ENCODE results near the gene ITPR1. TPM values are rescaled to one million over a fixed set of nuclear protein-coding genes. Genes with fewer than 3 reads are reported as not detected.

Gene ITPR1
- total RNA-seq, 4 donors from 2014 or later = 58.8 to 67.2 (median 63.1) TPM

DNA sequence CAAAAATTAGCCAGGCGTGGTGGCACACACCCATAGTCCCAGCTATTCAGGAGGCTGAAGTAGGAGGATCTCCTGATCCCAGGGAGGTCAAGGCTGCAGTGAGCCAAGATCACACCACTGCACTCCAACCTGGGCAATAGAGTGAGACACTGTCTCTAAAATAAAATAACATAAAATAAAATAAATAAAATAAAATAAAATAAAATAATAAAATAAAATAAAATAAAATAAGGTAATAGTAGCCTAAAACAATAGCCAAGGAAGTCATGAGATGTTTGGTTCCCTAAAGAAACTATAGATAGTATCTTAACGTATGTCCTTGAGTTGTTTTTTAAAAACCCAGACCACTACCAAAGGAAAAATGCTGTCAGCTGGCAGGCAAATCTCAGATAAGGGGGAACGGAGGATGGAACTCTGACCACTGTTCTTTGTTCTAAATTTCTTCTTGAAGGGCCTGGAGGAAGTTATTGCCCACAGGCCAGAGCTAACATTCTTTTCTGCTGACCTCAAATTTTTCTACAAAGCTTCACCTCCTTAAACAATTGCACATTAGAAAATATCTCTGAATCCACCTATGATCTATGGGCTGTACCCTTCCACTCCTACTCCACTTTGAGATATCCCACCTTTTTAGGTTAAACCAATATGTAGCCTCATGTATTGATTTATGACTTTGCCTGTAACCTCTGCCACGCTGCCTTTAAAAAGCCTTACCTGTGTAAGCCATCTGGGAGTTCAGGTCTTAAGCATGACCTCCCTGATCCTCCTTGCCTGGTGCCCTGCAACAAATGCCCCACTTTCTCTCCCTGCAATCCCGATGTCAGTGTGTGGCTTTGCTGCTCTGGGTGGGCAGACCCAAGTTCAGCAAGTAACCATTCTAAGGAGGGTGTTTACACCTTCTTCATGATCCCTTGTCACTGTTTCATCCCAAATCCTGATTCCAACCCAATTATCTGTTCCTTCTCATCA lies 359.9 kb downstream of the ITPR1 start:
- TF ChIP-seq, protein P1, sequence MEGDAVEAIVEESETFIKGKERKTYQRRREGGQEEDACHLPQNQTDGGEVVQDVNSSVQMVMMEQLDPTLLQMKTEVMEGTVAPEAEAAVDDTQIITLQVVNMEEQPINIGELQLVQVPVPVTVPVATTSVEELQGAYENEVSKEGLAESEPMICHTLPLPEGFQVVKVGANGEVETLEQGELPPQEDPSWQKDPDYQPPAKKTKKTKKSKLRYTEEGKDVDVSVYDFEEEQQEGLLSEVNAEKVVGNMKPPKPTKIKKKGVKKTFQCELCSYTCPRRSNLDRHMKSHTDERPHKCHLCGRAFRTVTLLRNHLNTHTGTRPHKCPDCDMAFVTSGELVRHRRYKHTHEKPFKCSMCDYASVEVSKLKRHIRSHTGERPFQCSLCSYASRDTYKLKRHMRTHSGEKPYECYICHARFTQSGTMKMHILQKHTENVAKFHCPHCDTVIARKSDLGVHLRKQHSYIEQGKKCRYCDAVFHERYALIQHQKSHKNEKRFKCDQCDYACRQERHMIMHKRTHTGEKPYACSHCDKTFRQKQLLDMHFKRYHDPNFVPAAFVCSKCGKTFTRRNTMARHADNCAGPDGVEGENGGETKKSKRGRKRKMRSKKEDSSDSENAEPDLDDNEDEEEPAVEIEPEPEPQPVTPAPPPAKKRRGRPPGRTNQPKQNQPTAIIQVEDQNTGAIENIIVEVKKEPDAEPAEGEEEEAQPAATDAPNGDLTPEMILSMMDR (IDR thresholded peaks at IDR 0.05; ENCODE audit: low read depth) = no peak

DNA sequence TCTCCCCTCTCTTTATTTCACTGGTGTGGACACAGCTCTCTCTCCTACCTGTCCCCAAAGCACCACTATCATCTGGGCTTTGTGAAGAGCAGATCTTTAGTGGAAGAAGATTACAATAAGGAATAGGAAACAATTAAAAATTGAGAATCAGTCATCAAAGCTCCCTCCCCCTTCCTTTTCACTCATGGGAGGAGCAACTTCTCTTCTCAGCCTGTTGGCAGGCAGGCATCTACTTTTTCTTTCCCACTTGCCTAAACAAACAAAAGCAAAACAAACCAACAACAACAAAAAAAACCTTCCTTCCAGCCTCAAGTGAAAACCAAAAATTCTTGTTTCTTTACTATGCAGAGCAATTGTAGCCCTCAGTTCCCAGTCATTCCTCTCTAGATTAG lies 360.6 kb downstream of the ITPR1 start:
- TF ChIP-seq, protein P1 (IDR thresholded peaks at IDR 0.05; ENCODE audit: low read depth) = no peak

DNA sequence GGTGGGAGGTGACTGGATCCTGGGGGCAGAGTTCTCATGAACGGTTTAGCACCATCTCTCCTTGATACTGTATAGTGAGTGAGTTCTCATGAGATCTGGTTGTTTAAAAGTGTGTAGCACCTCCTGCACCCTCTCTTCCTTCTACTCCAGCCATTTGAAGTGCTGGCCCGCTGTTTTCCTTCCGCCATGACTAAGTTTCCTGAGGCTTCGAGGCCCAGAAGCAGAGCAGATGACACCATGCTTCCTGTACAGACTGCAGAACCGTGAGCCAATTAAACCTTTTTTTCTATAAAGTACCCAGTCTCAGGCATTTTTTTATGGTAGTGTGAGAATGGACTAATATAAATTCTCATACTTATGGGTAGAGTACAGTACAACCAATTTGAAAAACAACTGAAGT lies 362.5 kb downstream of the ITPR1 start:
- TF ChIP-seq, protein P1 (IDR thresholded peaks at IDR 0.05; ENCODE audit: low read depth) = no peak

DNA sequence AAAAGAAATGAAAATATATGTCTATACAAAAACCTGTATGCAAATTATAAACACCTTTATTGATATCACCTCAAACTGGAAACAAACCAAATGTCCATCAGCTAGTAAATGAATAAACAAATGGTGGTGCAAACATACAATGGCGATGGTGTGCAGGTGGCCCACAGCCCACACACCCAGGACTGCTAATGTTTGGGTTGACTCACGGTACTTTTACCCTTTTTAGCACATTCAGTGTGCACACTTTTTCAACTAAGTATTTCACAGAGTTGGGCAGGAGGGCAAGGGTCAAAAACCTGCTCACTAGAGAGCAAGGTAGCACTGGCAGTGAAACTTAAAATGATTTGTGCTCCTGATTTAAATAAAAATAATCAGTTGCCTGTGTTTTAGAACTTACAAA lies 363.0 kb downstream of the ITPR1 start:
- TF ChIP-seq, protein P1 (IDR thresholded peaks at IDR 0.05; ENCODE audit: low read depth) = no peak

DNA sequence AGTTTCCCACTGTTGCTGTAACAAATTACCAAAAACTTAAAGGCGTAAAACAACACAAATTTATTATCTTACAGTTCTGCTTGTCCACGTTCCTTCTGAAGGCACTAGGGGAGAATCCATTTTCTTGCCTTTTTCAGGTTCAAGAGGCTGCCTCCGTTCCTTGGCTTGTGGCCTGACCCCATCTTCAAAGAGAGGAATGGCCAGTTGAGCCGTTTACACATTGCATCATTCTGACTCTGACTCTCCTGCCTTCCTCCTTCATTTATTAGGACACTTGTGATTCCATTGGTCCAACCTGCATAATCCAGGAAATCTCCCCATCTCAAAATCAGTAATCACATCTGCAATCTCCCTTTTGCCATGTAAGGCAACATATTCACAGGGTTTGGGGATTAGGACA lies 363.4 kb downstream of the ITPR1 start:
- TF ChIP-seq, protein P1 (IDR thresholded peaks at IDR 0.05; ENCODE audit: low read depth) = no peak

DNA sequence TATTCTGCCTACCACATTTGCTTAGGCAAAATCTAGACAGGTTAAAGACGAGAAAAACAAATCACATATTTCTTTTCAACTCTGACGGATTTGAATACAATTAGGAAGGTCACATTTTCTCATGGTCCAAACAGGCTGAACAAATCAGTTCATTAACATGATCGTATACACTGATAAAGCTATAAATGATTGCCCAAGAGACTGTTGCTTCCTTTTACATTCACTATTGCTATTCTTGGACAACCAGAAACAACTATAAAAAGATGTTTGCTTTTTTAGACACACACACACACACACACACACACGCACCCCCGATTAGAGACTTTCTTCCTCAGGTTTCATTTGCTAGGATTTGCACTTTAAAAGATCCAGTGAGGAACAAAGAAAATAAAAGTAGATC lies 363.8 kb downstream of the ITPR1 start:
- TF ChIP-seq, protein P1 (IDR thresholded peaks at IDR 0.05; ENCODE audit: low read depth) = no peak

DNA sequence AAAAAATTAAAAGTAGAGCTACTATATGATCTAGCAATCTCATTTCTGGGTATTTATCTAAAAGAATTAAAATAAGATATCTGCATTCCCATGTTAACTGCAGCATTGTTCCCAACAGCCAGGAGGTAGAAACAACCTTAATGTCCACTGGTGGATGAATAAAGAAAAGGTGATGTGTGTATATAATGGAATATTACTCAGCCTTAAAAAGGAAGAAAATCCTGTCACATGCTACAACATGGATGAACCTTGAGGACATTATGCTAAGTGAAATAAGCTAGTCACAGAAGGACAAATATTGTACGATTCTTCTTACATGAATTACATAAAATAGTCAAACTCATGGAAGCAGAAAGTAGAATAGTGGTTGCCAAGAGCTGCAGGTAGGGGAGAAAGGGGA lies 366.6 kb downstream of the ITPR1 start:
- TF ChIP-seq, protein P1 (IDR thresholded peaks at IDR 0.05; ENCODE audit: low read depth) = no peak

Measured in subcutaneous adipose tissue (tissue), 4 donors.